ENCODE results near the gene SCAMP2. TPM values are rescaled to one million over a fixed set of nuclear protein-coding genes. Genes with fewer than 3 reads are reported as not detected.

The SCAMP2 gene
- total and polyA plus RNA-seq, 2 donors: 22.4 to 46.3 TPM

GRCh38 chr15:74844319-74845207 lies 28.6 kb downstream of the SCAMP2 start:
- Histone ChIP-seq H3K27ac (ENCODE audit: low read depth) (no peak overlapping the region), H3K4me3 (ENCODE audit: low read depth, low read length) (no peak overlapping the region), H3K36me3 (ENCODE audit: insufficient read depth) (peaks cover 5% of the 10 kb centered on the region), H3K4me1 (ENCODE audit: insufficient read depth) (no peaks in the 10 kb centered on the region)
- no peak for DNase-seq (ENCODE audit: extremely low spot score)
- WGBS: 75% methylated on average over 12 of the region's 12 CpGs

- peak overlapping the region; percentile 84 for H3K27ac ChIP-seq (ENCODE audit: low read depth)
- no peaks in the 10 kb centered on the region for H3K4me1 ChIP-seq (ENCODE audit: insufficient read depth)
- WGBS: 49% methylated on average over 12 of the region's 12 CpGs
- no peak overlapping the region for H3K4me3 ChIP-seq (ENCODE audit: low read depth, low read length)
- no peak for DNase-seq (ENCODE audit: extremely low spot score)
- peaks cover 7% of the 10 kb centered on the region for H3K36me3 ChIP-seq (ENCODE audit: insufficient read depth)
Measured at GRCh38 chr15:74843891-74844299, 29.3 kb downstream of the SCAMP2 start.

GRCh38 chr15:74843445-74843828 lies 29.7 kb downstream of the SCAMP2 start:
- H3K27ac ChIP-seq (ENCODE audit: low read depth): peak overlapping the region; percentile 84
- peaks cover 7% of the 10 kb centered on the region for H3K36me3 ChIP-seq (ENCODE audit: insufficient read depth)
- H3K4me3 ChIP-seq (ENCODE audit: low read depth, low read length): peak overlapping the region; percentile 67
- no peak for DNase-seq (ENCODE audit: extremely low spot score)
- no peaks in the 10 kb centered on the region for H3K4me1 ChIP-seq (ENCODE audit: insufficient read depth)
- WGBS: 9% methylated on average over 18 of the region's 18 CpGs

GRCh38 chr15:74842581-74843444 lies 30.4 kb downstream of the SCAMP2 start, which contains the start of gene ULK3:
Gene ULK3 (minus strand): TSS chr15:74843156. CDS start chr15:74843105, 51 bp downstream.
- DNase-seq (ENCODE audit: extremely low spot score): peak; percentile 56
- peak within 1 kb of the TSS; percentile 67 for H3K4me3 ChIP-seq (ENCODE audit: low read depth, low read length)
- H3K27ac ChIP-seq (ENCODE audit: low read depth): peak within 1 kb of the TSS; percentile 84
- under 1% methylated on average over 84 of the region's 84 CpGs for WGBS
- H3K36me3 ChIP-seq (ENCODE audit: insufficient read depth): peaks cover 7% of the 10 kb centered on the region
- no peaks in the 10 kb centered on the region for H3K4me1 ChIP-seq (ENCODE audit: insufficient read depth)

- Histone ChIP-seq H3K4me1 (ENCODE audit: insufficient read depth) (no peaks in the 10 kb centered on the region), H3K36me3 (ENCODE audit: insufficient read depth) (peaks cover 7% of the 10 kb centered on the region), H3K27ac (ENCODE audit: low read depth) (no peak overlapping the region), H3K4me3 (ENCODE audit: low read depth, low read length) (no peak overlapping the region)
- DNase-seq (ENCODE audit: extremely low spot score): no peak
- 81% methylated on average over 14 of the region's 14 CpGs for WGBS
Measured at GRCh38 chr15:74841891-74842373, 31.2 kb downstream of the SCAMP2 start.

GRCh38 chr15:74840851-74841775 lies 32.1 kb downstream of the SCAMP2 start:
- Histone ChIP-seq H3K27ac (ENCODE audit: low read depth) (no peak overlapping the region), H3K4me1 (ENCODE audit: insufficient read depth) (no peaks in the 10 kb centered on the region), H3K4me3 (ENCODE audit: low read depth, low read length) (no peak overlapping the region), H3K36me3 (ENCODE audit: insufficient read depth) (peaks cover 7% of the 10 kb centered on the region)
- 89% methylated on average over 9 of the region's 9 CpGs for WGBS
- DNase-seq (ENCODE audit: extremely low spot score): no peak

GRCh38 chr15:74839526-74840395 lies 33.4 kb downstream of the SCAMP2 start:
- no peak for DNase-seq (ENCODE audit: extremely low spot score)
- H3K4me1 ChIP-seq (ENCODE audit: insufficient read depth): no peaks in the 10 kb centered on the region
- no peak overlapping the region for H3K27ac ChIP-seq (ENCODE audit: low read depth)
- WGBS: 83% methylated on average over 31 of the region's 31 CpGs
- no peak overlapping the region for H3K4me3 ChIP-seq (ENCODE audit: low read depth, low read length)
- H3K36me3 ChIP-seq (ENCODE audit: insufficient read depth): peaks cover 3% of the 10 kb centered on the region

GRCh38 chr15:74838746-74839525 lies 34.2 kb downstream of the SCAMP2 start:
- Histone ChIP-seq H3K4me1 (ENCODE audit: insufficient read depth) (no peaks in the 10 kb centered on the region), H3K4me3 (ENCODE audit: low read depth, low read length) (no peak overlapping the region), H3K27ac (ENCODE audit: low read depth) (no peak overlapping the region), H3K36me3 (ENCODE audit: insufficient read depth) (peaks cover 3% of the 10 kb centered on the region)
- 89% methylated on average over 11 of the region's 11 CpGs for WGBS
- DNase-seq (ENCODE audit: extremely low spot score): no peak

- WGBS: 92% methylated on average over 10 of the region's 10 CpGs
- H3K4me3 ChIP-seq (ENCODE audit: low read depth, low read length): no peak overlapping the region
- no peaks in the 10 kb centered on the region for H3K4me1 ChIP-seq (ENCODE audit: insufficient read depth)
- peaks cover 3% of the 10 kb centered on the region for H3K36me3 ChIP-seq (ENCODE audit: insufficient read depth)
- no peak overlapping the region for H3K27ac ChIP-seq (ENCODE audit: low read depth)
- no peak for DNase-seq (ENCODE audit: extremely low spot score)
Measured at GRCh38 chr15:74838137-74838516, 35.0 kb downstream of the SCAMP2 start.

GRCh38 chr15:74837482-74838136 lies 35.6 kb downstream of the SCAMP2 start:
- 71% methylated on average over 15 of the region's 15 CpGs for WGBS
- Histone ChIP-seq H3K36me3 (ENCODE audit: insufficient read depth) (peaks cover 3% of the 10 kb centered on the region), H3K4me1 (ENCODE audit: insufficient read depth) (no peaks in the 10 kb centered on the region), H3K27ac (ENCODE audit: low read depth) (no peak overlapping the region), H3K4me3 (ENCODE audit: low read depth, low read length) (no peak overlapping the region)
- no peak for DNase-seq (ENCODE audit: extremely low spot score)

GRCh38 chr15:74836846-74837245 lies 36.3 kb downstream of the SCAMP2 start:
- Histone ChIP-seq H3K27ac (ENCODE audit: low read depth) (no peak overlapping the region), H3K4me3 (ENCODE audit: low read depth, low read length) (no peak overlapping the region), H3K4me1 (ENCODE audit: insufficient read depth) (no peaks in the 10 kb centered on the region), H3K36me3 (ENCODE audit: insufficient read depth) (peaks cover 3% of the 10 kb centered on the region)
- 88% methylated on average over 7 of the region's 7 CpGs for WGBS
- no peak for DNase-seq (ENCODE audit: extremely low spot score)
